ENCODE results near the gene TLR5.

The TLR5 gene

GRCh38 chr1:223062177-223062576, 80.9 kb downstream of the TLR5 start:
- no peak for FAIRE-seq

DNA sequence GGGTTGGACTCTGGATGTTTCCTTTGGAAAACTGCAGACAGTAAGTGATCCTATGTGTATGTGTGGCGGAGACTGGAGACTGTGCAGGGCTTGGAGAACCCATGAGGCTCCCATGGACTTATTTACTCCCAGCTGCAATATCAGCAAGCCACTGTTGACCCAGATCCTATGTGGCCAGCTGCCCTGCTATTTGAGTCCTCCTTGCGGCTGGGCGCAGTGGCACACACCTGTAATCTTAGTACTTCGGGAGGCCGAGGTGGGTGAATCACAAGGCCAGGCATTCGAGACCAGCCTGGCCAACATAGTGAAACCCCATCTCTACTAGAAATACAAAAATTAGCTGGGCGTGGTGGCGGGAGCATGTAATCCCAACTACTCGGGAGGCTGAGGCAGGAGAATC, 83.5 kb downstream of the TLR5 start:
- FAIRE-seq = no peak

Measured in endometrium (tissue), 2 donors.